ENCODE measurements around the gene CNTFR. TPM values are rescaled to one million over a fixed set of nuclear protein-coding genes. Genes with fewer than 3 reads are reported as not detected.

Gene CNTFR
- total RNA-seq, 4 donors from 2014 or later, result 19.8 to 40.9 (median 34.7) TPM

DNA sequence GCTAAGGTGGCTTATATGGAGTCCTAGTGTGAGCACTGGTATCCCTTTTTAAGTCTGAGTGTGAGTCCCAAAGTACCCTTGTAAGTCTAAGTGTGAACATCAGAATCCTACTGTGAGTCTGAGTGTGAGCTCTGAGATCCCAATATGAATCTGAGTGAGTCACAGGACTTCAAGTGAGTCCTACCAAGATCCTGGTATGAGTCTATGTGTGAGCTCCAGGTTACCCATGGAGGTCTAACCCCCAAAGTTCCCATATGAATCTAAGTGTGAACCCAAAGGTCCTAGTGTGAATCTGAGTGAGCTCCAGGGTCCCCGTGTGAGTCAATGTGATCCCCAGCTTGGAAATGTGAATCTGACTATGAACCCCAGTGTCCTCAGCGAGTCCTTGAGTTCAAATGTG, 2.3 kb downstream of the CNTFR start:
- no peaks in the 10 kb centered on the region for H3K9me3 ChIP-seq
- 75 to 83% methylated on average over 2 of the region's 2 CpGs for WGBS, 2 donors

GRCh38 chr9:34585946-34586669, 3.4 kb downstream of the CNTFR start:
- no peak overlapping the region for H3K27ac ChIP-seq
- peaks cover 0 to 27% (median 19%) of the 10 kb centered on the region in 4 donors for H3K4me1 ChIP-seq
- no peaks in the 10 kb centered on the region for H3K36me3 ChIP-seq
- H3K27me3 ChIP-seq, result peaks cover 0 to 35% of the 10 kb centered on the region in 2 donors
- no peak overlapping the region for H3K4me3 ChIP-seq
- TF ChIP-seq EP300 (IDR thresholded peaks at IDR 0.05) (no peak), POLR2A (IDR thresholded peaks at IDR 0.05) (no peak), CTCF (IDR thresholded peaks at IDR 0.05) (no peak)
- H3K9me3 ChIP-seq, result no peaks in the 10 kb centered on the region
- DNase-seq (ENCODE audit: low spot score in 2 of 2), result no peak
- 55 to 66% methylated on average over 11 of the region's 11 CpGs for WGBS, 2 donors

More for the DNA sequence above, 2.3 kb downstream of the CNTFR start:
- no peak for TF ChIP-seq EP300 (IDR thresholded peaks at IDR 0.05)
- no peak for TF ChIP-seq POLR2A (IDR thresholded peaks at IDR 0.05)
- TF ChIP-seq CTCF (IDR thresholded peaks at IDR 0.05), result no peak
- no peak for DNase-seq (ENCODE audit: low spot score in 2 of 2)
- H3K27me3 ChIP-seq, result peaks cover 0 to 39% of the 10 kb centered on the region in 2 donors
- H3K4me1 ChIP-seq, result peaks cover 0 to 39% (median 29%) of the 10 kb centered on the region in 4 donors
- no peak overlapping the region for H3K27ac ChIP-seq
- no peak overlapping the region for H3K4me3 ChIP-seq
- H3K36me3 ChIP-seq, result no peaks in the 10 kb centered on the region

- H3K36me3 ChIP-seq, result no peaks in the 10 kb centered on the region
- DNase-seq (ENCODE audit: low spot score in 2 of 2), result no peak
- WGBS, 2 donors, result 94% methylated on average over 5 of the region's 5 CpGs
Observed at GRCh38 chr9:34584970-34585369, 4.6 kb downstream of the CNTFR start.

DNA sequence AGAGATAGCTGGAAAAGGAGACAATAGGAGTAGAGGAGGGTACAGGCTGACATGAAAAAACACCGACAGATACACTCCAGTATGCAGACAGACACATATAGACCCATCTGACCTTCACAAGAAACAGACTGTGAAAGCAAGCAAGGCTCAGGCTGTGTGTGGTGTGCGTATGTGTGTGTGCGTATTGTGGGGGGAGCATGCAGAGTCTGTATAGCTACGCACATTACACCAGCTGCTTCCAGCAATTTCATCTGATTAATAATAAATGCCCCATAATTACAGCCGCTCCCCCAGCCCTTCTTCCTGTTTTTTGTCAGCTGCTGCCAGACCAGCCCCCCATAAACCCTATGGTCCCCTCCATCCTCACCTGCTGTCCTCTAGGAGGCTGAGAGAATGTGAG, 6.7 kb downstream of the CNTFR start:
- H3K4me1 ChIP-seq, result peaks cover 0 to 24% (median 2%) of the 10 kb centered on the region in 4 donors
- peaks cover 0 to 47% of the 10 kb centered on the region in 2 donors for H3K27me3 ChIP-seq
- H3K36me3 ChIP-seq, result no peaks in the 10 kb centered on the region
- no peak for DNase-seq (ENCODE audit: low spot score in 2 of 2)
- no peaks in the 10 kb centered on the region for H3K9me3 ChIP-seq
- 95 to 96% methylated on average over 5 of the region's 5 CpGs for WGBS, 2 donors
- no peak overlapping the region for H3K27ac ChIP-seq
- H3K4me3 ChIP-seq, result no peak overlapping the region
- TF ChIP-seq CTCF (IDR thresholded peaks at IDR 0.05) (no peak), EP300 (IDR thresholded peaks at IDR 0.05) (no peak)

More at GRCh38 chr9:34584970-34585369, 4.6 kb downstream of the CNTFR start:
- TF ChIP-seq POLR2A (IDR thresholded peaks at IDR 0.05) (no peak), CTCF (IDR thresholded peaks at IDR 0.05) (no peak), EP300 (IDR thresholded peaks at IDR 0.05) (no peak)
- Histone ChIP-seq H3K27me3 (peaks cover 0 to 37% of the 10 kb centered on the region in 2 donors), H3K27ac (no peak overlapping the region), H3K4me1 (peaks cover 0 to 18% (median 8%) of the 10 kb centered on the region in 4 donors), H3K4me3 (no peak overlapping the region), H3K9me3 (no peaks in the 10 kb centered on the region)

DNA sequence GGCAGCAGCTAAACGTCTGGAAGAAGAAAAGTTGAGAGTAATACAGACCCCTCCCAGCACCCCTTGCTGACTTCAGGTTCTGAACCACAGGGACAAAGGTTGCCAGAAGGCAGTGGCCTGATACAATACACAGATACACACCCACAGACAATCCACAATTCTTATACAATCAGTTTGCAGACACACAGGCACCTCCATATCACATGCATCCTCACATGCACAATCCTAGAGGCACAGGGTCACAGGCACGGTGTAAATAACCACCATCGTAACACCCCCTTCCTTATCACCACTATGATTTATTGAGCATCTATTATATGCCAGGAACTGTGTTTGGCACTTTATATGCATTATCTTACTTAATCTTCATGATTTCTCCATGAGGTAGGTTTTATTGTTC, 8.2 kb downstream of the CNTFR start:
- peaks cover 0 to 40% of the 10 kb centered on the region in 2 donors for H3K27me3 ChIP-seq
- H3K4me3 ChIP-seq, result no peak overlapping the region
- peaks cover 0 to 37% (median 4%) of the 10 kb centered on the region in 4 donors for H3K4me1 ChIP-seq
- 85 to 90% methylated on average over 3 of the region's 3 CpGs for WGBS, 2 donors
- no peak for TF ChIP-seq POLR2A (IDR thresholded peaks at IDR 0.05)
- TF ChIP-seq EP300 (IDR thresholded peaks at IDR 0.05), result no peak
- no peak for TF ChIP-seq CTCF (IDR thresholded peaks at IDR 0.05)
- H3K27ac ChIP-seq, result no peak overlapping the region
- DNase-seq (ENCODE audit: low spot score in 2 of 2), result no peak
- no peaks in the 10 kb centered on the region for H3K36me3 ChIP-seq
- no peaks in the 10 kb centered on the region for H3K9me3 ChIP-seq
